ENCODE results near the gene LTK.

Gene LTK

DNA sequence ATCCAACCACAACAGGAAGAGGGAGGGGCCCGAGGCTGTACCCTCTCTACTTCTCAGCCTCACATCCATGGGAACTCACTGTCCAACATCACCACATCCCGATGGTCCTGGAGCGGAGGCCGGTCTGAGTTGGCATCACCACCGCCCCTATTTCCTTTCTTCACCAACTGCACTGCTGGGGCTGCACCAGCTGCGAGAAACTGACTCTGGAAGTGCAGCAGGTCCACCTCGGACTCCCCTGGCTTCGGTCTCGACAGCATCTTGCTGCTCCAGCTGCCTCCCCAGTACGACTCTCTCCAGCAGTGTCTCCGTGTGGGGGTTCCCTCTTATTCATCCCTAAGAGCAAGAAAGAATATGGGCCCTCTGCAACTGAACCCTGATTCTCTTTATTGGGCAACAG lies 23.2 kb upstream of the LTK start:
- Histone ChIP-seq H2AFZ (ENCODE audit: low read length) (no peak overlapping the region), H3K9me2 (replicated peaks; ENCODE audit: insufficient read depth, low read length) (no peaks in the 10 kb centered on the region), H3K9me3 (replicated peaks; ENCODE audit: insufficient read depth, low read length) (no peaks in the 10 kb centered on the region), H3K4me3 (ENCODE audit: low read length) (no peak overlapping the region), H3K4me1 (ENCODE audit: low read length) (no peaks in the 10 kb centered on the region), H3K27ac (ENCODE audit: low read length) (no peak overlapping the region), H4K20me1 (ENCODE audit: insufficient read depth, low read length) (no peaks in the 10 kb centered on the region), H3K79me2 (ENCODE audit: low read length) (0 out of 2 replicates have a peak, but pooled peaks cover under 1% of the 10 kb centered on the region), H3F3A (ENCODE audit: insufficient read depth, low read length) (no peaks in the 10 kb centered on the region), H3K9ac (ENCODE audit: low read length) (no peak overlapping the region), H3K4me2 (ENCODE audit: low read depth, low read length) (no peak overlapping the region), H3K27me3 (replicated peaks; ENCODE audit: insufficient read depth, low read length) (no peaks in the 10 kb centered on the region), H3K36me3 (replicated peaks; ENCODE audit: insufficient read depth, low read length) (no peaks in the 10 kb centered on the region)
- TF ChIP-seq EZH2 (optimal IDR thresholded peaks at IDR 0.05; ENCODE audit: low read depth, low read length) (no peak), EZH2phosphoT487 (IDR thresholded peaks at IDR 0.05; ENCODE audit: low read length) (no peak)
- TF ChIP-seq, protein P1, sequence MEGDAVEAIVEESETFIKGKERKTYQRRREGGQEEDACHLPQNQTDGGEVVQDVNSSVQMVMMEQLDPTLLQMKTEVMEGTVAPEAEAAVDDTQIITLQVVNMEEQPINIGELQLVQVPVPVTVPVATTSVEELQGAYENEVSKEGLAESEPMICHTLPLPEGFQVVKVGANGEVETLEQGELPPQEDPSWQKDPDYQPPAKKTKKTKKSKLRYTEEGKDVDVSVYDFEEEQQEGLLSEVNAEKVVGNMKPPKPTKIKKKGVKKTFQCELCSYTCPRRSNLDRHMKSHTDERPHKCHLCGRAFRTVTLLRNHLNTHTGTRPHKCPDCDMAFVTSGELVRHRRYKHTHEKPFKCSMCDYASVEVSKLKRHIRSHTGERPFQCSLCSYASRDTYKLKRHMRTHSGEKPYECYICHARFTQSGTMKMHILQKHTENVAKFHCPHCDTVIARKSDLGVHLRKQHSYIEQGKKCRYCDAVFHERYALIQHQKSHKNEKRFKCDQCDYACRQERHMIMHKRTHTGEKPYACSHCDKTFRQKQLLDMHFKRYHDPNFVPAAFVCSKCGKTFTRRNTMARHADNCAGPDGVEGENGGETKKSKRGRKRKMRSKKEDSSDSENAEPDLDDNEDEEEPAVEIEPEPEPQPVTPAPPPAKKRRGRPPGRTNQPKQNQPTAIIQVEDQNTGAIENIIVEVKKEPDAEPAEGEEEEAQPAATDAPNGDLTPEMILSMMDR (IDR thresholded peaks at IDR 0.05; ENCODE audit: low read length), result no peak
- DNase-seq, result no peak

DNA sequence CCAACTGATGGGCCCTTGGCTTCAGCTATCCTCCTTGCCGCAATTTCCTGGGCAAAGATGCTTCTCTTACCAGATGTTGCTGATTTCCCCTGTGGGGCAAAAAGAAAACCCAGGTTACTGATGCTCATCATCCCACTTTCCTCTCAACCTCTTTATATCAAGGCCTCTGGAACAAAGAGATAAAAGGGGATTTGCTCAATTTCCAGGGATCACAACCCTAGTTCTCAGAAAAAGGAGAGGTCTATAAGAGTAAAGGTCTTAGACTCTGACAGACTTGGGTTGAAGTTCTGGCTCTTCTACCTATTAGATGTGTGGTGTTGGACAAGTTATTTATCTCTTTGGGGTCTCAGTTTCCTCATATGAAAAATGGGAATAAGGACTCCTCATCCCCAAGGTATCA lies 21.9 kb upstream of the LTK start:
- Histone ChIP-seq H3K4me1 (ENCODE audit: low read length) (no peaks in the 10 kb centered on the region), H3K4me2 (ENCODE audit: low read depth, low read length) (no peak overlapping the region)

DNA sequence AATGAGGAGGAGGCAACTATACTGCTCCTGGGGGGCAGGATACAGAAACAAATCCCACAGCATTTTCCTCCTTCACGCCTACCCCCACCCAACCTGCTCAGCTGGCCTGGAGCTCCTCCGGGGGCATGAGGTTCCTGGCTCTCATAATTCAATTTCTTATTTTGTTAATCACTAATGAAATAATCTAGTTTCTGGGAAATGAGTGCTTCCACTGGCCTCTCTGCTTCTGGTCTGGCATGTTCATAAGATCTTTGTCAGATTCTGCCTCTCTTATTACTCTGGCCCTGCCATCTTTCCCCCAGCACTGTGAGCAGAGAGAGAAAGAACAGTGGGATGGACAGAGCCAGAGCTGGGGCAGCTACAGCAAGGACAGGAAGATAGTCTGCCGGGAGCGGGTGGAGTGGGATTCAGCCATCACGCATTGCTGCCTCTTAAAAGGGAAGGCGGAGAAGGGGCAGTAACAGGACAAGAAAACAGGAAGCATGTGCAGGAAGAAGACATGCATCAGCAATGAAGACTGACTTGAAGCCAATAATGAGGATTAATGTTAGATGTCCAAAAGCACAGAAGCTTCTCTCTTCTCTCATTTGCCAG lies 16.8 kb upstream of the LTK start:
- Histone ChIP-seq H3K9ac (ENCODE audit: low read length) (no peak overlapping the region), H4K20me1 (ENCODE audit: insufficient read depth, low read length) (no peaks in the 10 kb centered on the region), H3K27me3 (replicated peaks; ENCODE audit: insufficient read depth, low read length) (no peaks in the 10 kb centered on the region), H3K9me2 (replicated peaks; ENCODE audit: insufficient read depth, low read length) (no peaks in the 10 kb centered on the region), H3F3A (ENCODE audit: insufficient read depth, low read length) (no peaks in the 10 kb centered on the region), H2AFZ (ENCODE audit: low read length) (no peak overlapping the region), H3K4me1 (ENCODE audit: low read length) (no peaks in the 10 kb centered on the region), H3K79me2 (ENCODE audit: low read length) (no peaks in the 10 kb centered on the region), H3K9me3 (replicated peaks; ENCODE audit: insufficient read depth, low read length) (no peaks in the 10 kb centered on the region), H3K4me2 (ENCODE audit: low read depth, low read length) (no peak overlapping the region), H3K27ac (ENCODE audit: low read length) (no peak overlapping the region), H3K4me3 (ENCODE audit: low read length) (no peak overlapping the region), H3K36me3 (replicated peaks; ENCODE audit: insufficient read depth, low read length) (no peaks in the 10 kb centered on the region)
- DNase-seq, result no peak
- TF ChIP-seq, protein P1 (IDR thresholded peaks at IDR 0.05; ENCODE audit: low read length), result no peak
- no peak for TF ChIP-seq EZH2 (optimal IDR thresholded peaks at IDR 0.05; ENCODE audit: low read depth, low read length)
- TF ChIP-seq EZH2phosphoT487 (IDR thresholded peaks at IDR 0.05; ENCODE audit: low read length), result no peak

More for the DNA sequence above, 21.9 kb upstream of the LTK start:
- H3K27ac ChIP-seq (ENCODE audit: low read length), result no peak overlapping the region
- H3K79me2 ChIP-seq (ENCODE audit: low read length), result no peaks in the 10 kb centered on the region
- H3F3A ChIP-seq (ENCODE audit: insufficient read depth, low read length), result no peaks in the 10 kb centered on the region
- H4K20me1 ChIP-seq (ENCODE audit: insufficient read depth, low read length), result no peaks in the 10 kb centered on the region
- H3K4me3 ChIP-seq (ENCODE audit: low read length), result no peak overlapping the region
- no peaks in the 10 kb centered on the region for H3K36me3 ChIP-seq (replicated peaks; ENCODE audit: insufficient read depth, low read length)
- no peak for DNase-seq
- no peak overlapping the region for H3K9ac ChIP-seq (ENCODE audit: low read length)
- no peaks in the 10 kb centered on the region for H3K9me3 ChIP-seq (replicated peaks; ENCODE audit: insufficient read depth, low read length)
- no peak for TF ChIP-seq EZH2 (optimal IDR thresholded peaks at IDR 0.05; ENCODE audit: low read depth, low read length)
- TF ChIP-seq, protein P1 (IDR thresholded peaks at IDR 0.05; ENCODE audit: low read length), result no peak
- no peak for TF ChIP-seq EZH2phosphoT487 (IDR thresholded peaks at IDR 0.05; ENCODE audit: low read length)
- no peaks in the 10 kb centered on the region for H3K27me3 ChIP-seq (replicated peaks; ENCODE audit: insufficient read depth, low read length)
- H2AFZ ChIP-seq (ENCODE audit: low read length), result no peak overlapping the region
- H3K9me2 ChIP-seq (replicated peaks; ENCODE audit: insufficient read depth, low read length), result no peaks in the 10 kb centered on the region

Data from MM.1S (cell line).